Measurements from ENCODE around the gene C11orf91. TPM values are rescaled to one million over a fixed set of nuclear protein-coding genes. Genes with fewer than 3 reads are reported as not detected.
A peak's percentile ranks its signal among the peaks of the same experiment; 100 is the strongest.

The C11orf91 gene
- total RNA-seq, 1 donor from 2014 or later: not detected

- intact Hi-C loops (cut with DNase I): no loop called here
- no peaks in the 10 kb centered on the region for H3K36me3 ChIP-seq
- H3K27me3 ChIP-seq: no peaks in the 10 kb centered on the region
- H3K4me1 ChIP-seq: no peaks in the 10 kb centered on the region
- no peak overlapping the region for H3K27ac ChIP-seq
- H3K4me3 ChIP-seq: no peak overlapping the region
- no peak for TF ChIP-seq POLR2AphosphoS5 (IDR thresholded peaks at IDR 0.05; ENCODE audit: insufficient read depth in 1 of 2, low read depth in 1 of 2)
- TF ChIP-seq POLR2A (IDR thresholded peaks at IDR 0.05): no peak
- no peak for TF ChIP-seq CTCF (IDR thresholded peaks at IDR 0.05)
- no peak for DNase-seq (ENCODE audit: extremely low spot score in 2 of 2)
- H3K9me3 ChIP-seq: no peaks in the 10 kb centered on the region
Observed at GRCh38 chr11:33669598-33670249, 30.9 kb downstream of the C11orf91 start.

- Histone ChIP-seq H3K4me3 (no peak overlapping the region), H3K27me3 (no peaks in the 10 kb centered on the region), H3K36me3 (no peaks in the 10 kb centered on the region), H3K4me1 (no peaks in the 10 kb centered on the region), H3K27ac (no peak overlapping the region), H3K9me3 (no peaks in the 10 kb centered on the region)
- peak in 1 of 2 donors; percentile 62 for DNase-seq (ENCODE audit: extremely low spot score in 2 of 2)
- intact Hi-C loops (cut with DNase I): no loop called here
- TF ChIP-seq CTCF (IDR thresholded peaks at IDR 0.05) (no peak), POLR2AphosphoS5 (IDR thresholded peaks at IDR 0.05; ENCODE audit: insufficient read depth in 1 of 2, low read depth in 1 of 2) (no peak), POLR2A (IDR thresholded peaks at IDR 0.05) (no peak)
Observed at GRCh38 chr11:33668951-33669596, 31.6 kb downstream of the C11orf91 start.

- no peak for DNase-seq (ENCODE audit: extremely low spot score in 2 of 2)
- Histone ChIP-seq H3K9me3 (no peaks in the 10 kb centered on the region), H3K27me3 (no peaks in the 10 kb centered on the region), H3K27ac (no peak overlapping the region), H3K4me3 (no peak overlapping the region), H3K4me1 (no peaks in the 10 kb centered on the region), H3K36me3 (no peaks in the 10 kb centered on the region)
- TF ChIP-seq CTCF (IDR thresholded peaks at IDR 0.05): no peak
- TF ChIP-seq POLR2A (IDR thresholded peaks at IDR 0.05): no peak
- TF ChIP-seq POLR2AphosphoS5 (IDR thresholded peaks at IDR 0.05; ENCODE audit: insufficient read depth in 1 of 2, low read depth in 1 of 2): no peak
- intact Hi-C loops (cut with DNase I): no loop called here
Observed at GRCh38 chr11:33668468-33668825, 32.2 kb downstream of the C11orf91 start.

- intact Hi-C loops (cut with DNase I): no loop called here
- no peaks in the 10 kb centered on the region for H3K27me3 ChIP-seq
- peak in 1 of 2 donors; percentile 78 for DNase-seq (ENCODE audit: extremely low spot score in 2 of 2)
- H3K36me3 ChIP-seq: no peaks in the 10 kb centered on the region
- no peak for TF ChIP-seq POLR2A (IDR thresholded peaks at IDR 0.05)
- peak in 1 of 2 donors; percentile 14 for TF ChIP-seq POLR2AphosphoS5 (IDR thresholded peaks at IDR 0.05; ENCODE audit: insufficient read depth in 1 of 2, low read depth in 1 of 2)
- H3K27ac ChIP-seq: no peak overlapping the region
- no peak overlapping the region for H3K4me3 ChIP-seq
- no peaks in the 10 kb centered on the region for H3K9me3 ChIP-seq
- H3K4me1 ChIP-seq: no peaks in the 10 kb centered on the region
Observed at GRCh38 chr11:33667819-33668467, 32.7 kb downstream of the C11orf91 start.

- intact Hi-C loops (cut with DNase I): no loop called here
- TF ChIP-seq POLR2AphosphoS5 (IDR thresholded peaks at IDR 0.05; ENCODE audit: insufficient read depth in 1 of 2, low read depth in 1 of 2): no peak
- no peaks in the 10 kb centered on the region for H3K36me3 ChIP-seq
- H3K27me3 ChIP-seq: no peaks in the 10 kb centered on the region
- DNase-seq (ENCODE audit: extremely low spot score in 2 of 2): peak in 1 of 2 donors; percentile 71
- no peaks in the 10 kb centered on the region for H3K9me3 ChIP-seq
- no peak overlapping the region for H3K4me3 ChIP-seq
- H3K27ac ChIP-seq: no peak overlapping the region
- H3K4me1 ChIP-seq: no peaks in the 10 kb centered on the region
Observed at GRCh38 chr11:33665350-33666106, 35.1 kb downstream of the C11orf91 start.

All from vagina (tissue), 2 donors.